DOHH2 (cell line): ENCODE results near the gene ST6GALNAC6.

Source experiments
- EZH2phosphoT487 ChIP-seq: fragments of 200-600 bp; sonication (generic); IDR thresholded peaks from 2 replicates; pipeline ENCODE4 v1.6.1; 2017; ENCODE audit warnings: borderline replicate concordance, mild to moderate bottlenecking, antibody characterized with exemption, low read length, moderate library complexity, mixed read lengths
- TF ChIP-seq, protein P1 (sequence below): fragments of 200-600 bp; sonication (generic); IDR thresholded peaks from one replicate; pipeline ENCODE4 v1.5.1; 2014; ENCODE audit warnings: antibody characterized with exemption, mild to moderate bottlenecking, low read depth, low read length; ENCODE audit not compliant: poor library complexity, severe bottlenecking

DNA sequence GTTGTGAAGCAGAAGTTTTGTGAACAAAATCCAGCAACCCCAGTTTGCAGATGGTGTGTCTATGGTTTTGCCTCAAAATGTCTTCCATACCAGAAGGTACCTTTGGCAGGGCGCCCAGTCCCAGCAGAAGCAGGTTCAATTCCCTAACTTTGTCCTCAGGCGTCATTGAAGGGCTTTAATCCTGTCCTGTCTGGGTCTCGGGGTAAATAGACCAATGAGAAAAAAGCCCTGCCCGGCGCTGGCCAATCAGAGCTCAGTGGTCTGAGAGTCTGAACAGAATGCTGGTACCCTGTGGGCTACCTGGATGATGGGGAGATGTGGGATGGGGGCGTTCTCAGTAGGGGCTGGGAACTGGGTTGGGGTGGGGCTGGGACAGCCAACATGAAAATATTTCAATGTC is 23.6 kb upstream of the ST6GALNAC6 start:
- TF ChIP-seq, protein P1, sequence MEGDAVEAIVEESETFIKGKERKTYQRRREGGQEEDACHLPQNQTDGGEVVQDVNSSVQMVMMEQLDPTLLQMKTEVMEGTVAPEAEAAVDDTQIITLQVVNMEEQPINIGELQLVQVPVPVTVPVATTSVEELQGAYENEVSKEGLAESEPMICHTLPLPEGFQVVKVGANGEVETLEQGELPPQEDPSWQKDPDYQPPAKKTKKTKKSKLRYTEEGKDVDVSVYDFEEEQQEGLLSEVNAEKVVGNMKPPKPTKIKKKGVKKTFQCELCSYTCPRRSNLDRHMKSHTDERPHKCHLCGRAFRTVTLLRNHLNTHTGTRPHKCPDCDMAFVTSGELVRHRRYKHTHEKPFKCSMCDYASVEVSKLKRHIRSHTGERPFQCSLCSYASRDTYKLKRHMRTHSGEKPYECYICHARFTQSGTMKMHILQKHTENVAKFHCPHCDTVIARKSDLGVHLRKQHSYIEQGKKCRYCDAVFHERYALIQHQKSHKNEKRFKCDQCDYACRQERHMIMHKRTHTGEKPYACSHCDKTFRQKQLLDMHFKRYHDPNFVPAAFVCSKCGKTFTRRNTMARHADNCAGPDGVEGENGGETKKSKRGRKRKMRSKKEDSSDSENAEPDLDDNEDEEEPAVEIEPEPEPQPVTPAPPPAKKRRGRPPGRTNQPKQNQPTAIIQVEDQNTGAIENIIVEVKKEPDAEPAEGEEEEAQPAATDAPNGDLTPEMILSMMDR: no peak
- TF ChIP-seq EZH2phosphoT487: no peak
